ENCODE data around the gene DOK6.
"Not testable (repeated sequence)": the region's sequence is repeated elsewhere in the genome, so short reads cannot be mapped to it uniquely, and the experiment has no call there.

DOK6 gene

GRCh38 chr18:69864802-69865201, 464.1 kb downstream of the DOK6 start:
- not testable (repeated sequence) for DNase-seq (ENCODE audit: low read depth in 2 of 2)

GRCh38 chr18:69865776-69866175, 465.1 kb downstream of the DOK6 start:
- DNase-seq (ENCODE audit: low read depth in 2 of 2) = peak; percentile 49 to 53

- DNase-seq (ENCODE audit: low read depth in 2 of 2) = no peak
Measured at GRCh38 chr18:69866212-69866611, 465.5 kb downstream of the DOK6 start.

- DNase-seq (ENCODE audit: low read depth in 2 of 2) = no peak
Measured at GRCh38 chr18:69870736-69871135, 470.0 kb downstream of the DOK6 start.

- DNase-seq (ENCODE audit: low read depth in 2 of 2) = no peak
Measured at GRCh38 chr18:69871363-69871762, 470.7 kb downstream of the DOK6 start.

- DNase-seq (ENCODE audit: low read depth in 2 of 2) = no peak
Measured at GRCh38 chr18:69872661-69873060, 472.0 kb downstream of the DOK6 start.

GRCh38 chr18:69874058-69874457, 473.4 kb downstream of the DOK6 start:
- no peak for DNase-seq (ENCODE audit: low read depth in 2 of 2)

- no peak for DNase-seq (ENCODE audit: low read depth in 2 of 2)
Measured at GRCh38 chr18:69876490-69876889, 475.8 kb downstream of the DOK6 start.

- no peak for DNase-seq (ENCODE audit: low read depth in 2 of 2)
Measured at GRCh38 chr18:69878213-69878933, 477.7 kb downstream of the DOK6 start.

- not testable (repeated sequence) for DNase-seq (ENCODE audit: low read depth in 2 of 2)
Measured at GRCh38 chr18:69879051-69879450, 478.4 kb downstream of the DOK6 start.

GRCh38 chr18:69880083-69880482, 479.4 kb downstream of the DOK6 start:
- no peak for DNase-seq (ENCODE audit: low read depth in 2 of 2)

GRCh38 chr18:69882965-69883668, 482.4 kb downstream of the DOK6 start:
- no peak for DNase-seq (ENCODE audit: low read depth in 2 of 2)

GRCh38 chr18:69883781-69884180, 483.1 kb downstream of the DOK6 start:
- DNase-seq (ENCODE audit: low read depth in 2 of 2) = no peak

- no peak for DNase-seq (ENCODE audit: low read depth in 2 of 2)
Measured at GRCh38 chr18:69885355-69885754, 484.7 kb downstream of the DOK6 start.

- no peak for DNase-seq (ENCODE audit: low read depth in 2 of 2)
Measured at GRCh38 chr18:69885841-69886531, 485.3 kb downstream of the DOK6 start.

- no peak for DNase-seq (ENCODE audit: low read depth in 2 of 2)
Measured at GRCh38 chr18:69887256-69887655, 486.6 kb downstream of the DOK6 start.

GRCh38 chr18:69889009-69889408, 488.3 kb downstream of the DOK6 start:
- DNase-seq (ENCODE audit: low read depth in 2 of 2) = no peak

- no peak for DNase-seq (ENCODE audit: low read depth in 2 of 2)
Measured at GRCh38 chr18:69890558-69890957, 489.9 kb downstream of the DOK6 start.

GRCh38 chr18:69894467-69894866, 493.8 kb downstream of the DOK6 start:
- DNase-seq (ENCODE audit: low read depth in 2 of 2) = no peak

GRCh38 chr18:69895066-69896047, 494.7 kb downstream of the DOK6 start:
- DNase-seq (ENCODE audit: low read depth in 2 of 2) = no peak

- no peak for DNase-seq (ENCODE audit: low read depth in 2 of 2)
Measured at GRCh38 chr18:69897397-69898108, 496.9 kb downstream of the DOK6 start.
